ENCODE results near the gene WIPI1.

- TF ChIP-seq CTCF (optimal IDR thresholded peaks at IDR 0.05 in 1 of 3, IDR thresholded peaks at IDR 0.05 in 1 of 3, conservative IDR thresholded peaks at IDR 0.05 in 1 of 3; ENCODE audit: extremely low read depth in 1 of 3, insufficient read depth in 2 of 3, low read length in 3 of 3): no peak
- no peak for TF ChIP-seq EZH2 (IDR thresholded peaks at IDR 0.05; ENCODE audit: low read length)
Observed at GRCh38 chr17:68379692-68380677, 77.3 kb downstream of the WIPI1 start.

Data from keratinocyte (primary cell).